GM19397 (cell line): ENCODE measurements around the gene GPR62.

Source experiments
- ATAC-seq: cut with Tn5 transposase; IDR thresholded peaks from one replicate; pipeline ENCODE4 v1.9.1; 2021; ENCODE audit warnings: mild to moderate bottlenecking, moderate library complexity; ENCODE audit not compliant: unreplicated experiment

Gene GPR62

DNA sequence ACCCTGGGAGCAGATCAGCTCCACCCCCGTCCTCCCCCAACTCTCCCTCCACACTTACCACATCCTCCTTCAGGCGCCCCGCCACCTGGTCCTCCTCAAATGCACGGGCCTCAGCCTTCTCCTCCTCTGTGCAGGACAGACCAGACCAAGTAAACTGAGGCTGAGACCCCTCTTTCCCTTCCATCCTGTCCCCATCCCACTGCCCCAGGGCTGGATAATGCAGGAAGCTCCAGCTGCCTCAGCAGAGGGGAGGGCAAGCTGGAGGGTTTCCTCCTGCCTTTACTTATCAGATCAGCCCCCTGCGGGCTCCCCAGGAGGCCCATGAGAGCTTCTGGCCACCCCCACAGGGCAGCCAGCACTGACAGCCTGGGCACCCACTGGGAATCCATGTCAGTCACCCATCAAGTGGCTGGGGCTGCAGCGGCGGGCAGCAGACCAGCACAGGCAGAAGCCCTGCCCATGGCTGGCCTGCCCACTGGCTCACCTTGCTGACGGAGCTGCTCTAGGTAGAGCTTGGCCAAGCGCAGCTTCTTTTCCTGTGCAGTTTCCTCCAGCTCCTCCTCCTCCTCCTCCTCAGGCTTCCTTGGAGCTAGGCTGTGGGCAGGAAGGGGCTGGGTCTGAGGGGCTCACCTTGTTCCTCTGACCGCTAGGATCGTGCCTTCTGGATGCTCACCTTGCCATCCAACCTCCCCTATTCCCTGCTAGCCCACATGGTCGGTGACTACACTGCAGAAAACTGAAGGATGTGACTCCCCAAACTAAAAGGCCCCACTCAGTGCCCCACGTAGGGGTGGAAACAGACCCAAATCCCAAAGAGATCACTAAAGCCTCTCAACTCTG is 17.4 kb upstream of the GPR62 start:
- ATAC-seq = no peak

DNA sequence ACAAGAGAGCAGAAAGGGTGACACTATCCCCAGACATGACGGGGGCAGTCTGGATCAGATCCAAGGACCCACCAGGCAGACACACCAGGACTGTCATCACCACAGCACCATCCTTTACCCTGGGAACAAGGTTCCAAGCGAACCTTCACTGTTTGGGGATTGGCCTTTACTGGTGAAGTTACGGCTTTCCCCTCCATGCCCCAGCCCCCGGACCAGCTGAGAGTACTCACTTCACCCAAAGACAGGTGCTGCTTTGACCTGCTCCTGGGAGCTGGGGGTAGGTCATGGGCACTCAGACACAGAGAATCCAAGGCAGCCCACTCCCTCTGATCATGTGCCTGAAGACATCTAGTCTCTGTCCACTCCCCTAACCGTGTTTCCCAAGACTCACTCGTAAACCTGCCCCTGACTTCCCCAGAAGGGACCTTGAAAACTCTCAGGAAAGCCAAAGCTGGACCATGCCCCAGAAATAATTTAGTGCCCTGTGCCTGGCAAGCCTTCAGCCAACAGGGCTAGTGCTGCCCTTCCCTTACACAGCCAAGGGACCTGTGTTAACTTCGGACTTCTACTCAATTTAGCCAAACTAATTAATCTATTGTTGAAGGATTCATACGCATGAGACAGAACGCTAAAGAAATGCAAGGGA is 16.3 kb upstream of the GPR62 start:
- no peak for ATAC-seq

DNA sequence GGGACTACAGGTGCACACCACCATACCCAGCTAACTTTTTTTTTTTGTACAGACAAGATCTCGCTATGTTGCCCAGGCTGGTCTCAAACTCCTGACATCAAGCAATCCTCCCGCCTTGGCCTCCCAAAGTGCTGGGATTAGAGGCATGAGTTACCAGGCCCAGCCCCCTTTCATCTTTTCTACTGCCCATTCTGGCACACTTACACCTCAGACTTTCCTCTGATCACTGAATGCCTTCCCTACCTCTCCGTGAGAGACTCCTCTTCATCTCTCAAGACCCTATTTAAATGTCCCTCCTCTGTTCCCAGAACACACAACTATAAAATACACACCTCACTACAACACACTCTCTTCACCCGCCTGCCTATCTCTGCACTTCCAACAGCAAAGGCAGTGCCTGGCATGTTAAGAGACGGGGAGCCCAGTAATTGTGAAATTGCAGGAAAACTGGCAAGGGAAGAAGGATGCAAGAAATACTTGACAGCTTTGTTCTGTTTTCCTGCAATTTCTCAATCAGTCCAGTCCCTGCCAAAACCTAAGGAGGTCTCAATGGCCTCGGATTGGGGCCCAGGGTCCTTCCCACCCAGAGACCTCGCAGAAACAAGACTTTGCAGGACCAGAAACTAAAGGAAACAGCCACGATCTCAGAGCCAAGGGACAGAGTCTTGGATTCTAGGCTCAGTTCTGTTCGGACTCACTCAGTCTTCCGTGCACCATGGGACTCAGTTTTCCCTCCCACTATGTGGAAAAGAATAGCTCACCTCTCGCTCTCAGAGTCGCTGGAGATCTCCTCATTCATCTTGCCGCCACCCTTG is 14.3 kb upstream of the GPR62 start:
- no peak for ATAC-seq

DNA sequence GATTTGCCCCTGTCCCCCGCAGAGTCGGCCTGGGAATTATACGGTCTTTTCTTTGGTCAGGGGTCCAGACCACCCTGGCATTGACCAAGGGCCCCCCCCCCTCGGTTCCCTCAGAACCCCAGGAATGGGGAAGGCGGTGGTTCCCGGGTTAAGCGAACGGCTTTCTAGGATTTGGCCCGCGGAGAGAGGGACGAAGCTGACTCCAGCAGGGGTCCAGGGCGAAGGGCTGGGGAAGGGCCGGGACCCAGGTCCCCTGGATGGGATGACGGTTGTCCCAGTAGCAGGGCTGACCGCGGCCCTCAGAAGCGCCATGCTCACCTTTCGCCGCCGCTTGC is 13.8 kb upstream of the GPR62 start:
- ATAC-seq = no peak

DNA sequence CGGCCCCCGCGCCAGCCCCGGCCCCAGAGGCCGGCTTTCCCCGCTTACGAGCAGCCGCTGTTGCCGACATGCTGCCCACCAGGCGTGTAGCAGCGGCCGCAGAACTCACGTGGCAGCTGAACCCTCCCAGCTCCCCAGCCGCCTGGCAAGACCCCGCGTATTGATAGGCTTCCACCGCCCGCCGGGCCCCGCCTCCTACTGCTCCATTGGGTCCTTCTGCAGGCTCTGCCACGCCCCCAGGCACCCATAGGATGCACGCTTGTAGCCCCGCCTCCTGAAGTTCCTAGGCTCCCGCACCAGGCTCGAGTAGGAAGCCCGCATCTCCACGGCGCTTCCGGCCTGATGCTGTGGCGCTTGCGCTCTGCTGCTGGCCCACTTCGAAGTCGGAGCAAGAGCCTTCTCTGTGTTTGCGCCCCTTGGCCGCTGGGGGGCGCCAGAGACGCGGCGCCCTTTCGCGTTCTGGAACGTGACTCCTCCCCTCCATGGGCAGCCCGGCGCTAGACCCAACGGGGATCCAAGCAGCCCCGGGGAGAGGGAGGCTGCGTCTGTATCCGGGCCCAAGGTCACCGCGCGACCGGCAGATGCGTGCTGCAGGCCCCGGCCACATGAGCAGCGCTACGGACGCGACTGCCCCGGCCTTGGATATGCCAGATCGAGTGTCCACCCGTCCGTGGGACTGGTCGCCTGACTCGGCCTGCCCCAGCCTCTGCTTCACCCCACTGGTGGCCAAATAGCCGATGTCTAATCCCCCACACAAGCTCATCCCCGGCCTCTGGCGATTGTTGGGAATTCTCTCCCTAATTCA is 13.2 kb upstream of the GPR62 start, which contains the start of the genes PARP3 and RRP9:
Gene PARP3, plus strand, starts transcription at position 566 of the 805 bp plus-strand sequence. CDS start 993 bp downstream, outside the sequence.
Gene RRP9, minus strand, starts transcription at position 107 of the 805 bp plus-strand sequence. Its CDS starts 37 bp downstream, at position 70.
- ATAC-seq = peak; percentile 85

DNA sequence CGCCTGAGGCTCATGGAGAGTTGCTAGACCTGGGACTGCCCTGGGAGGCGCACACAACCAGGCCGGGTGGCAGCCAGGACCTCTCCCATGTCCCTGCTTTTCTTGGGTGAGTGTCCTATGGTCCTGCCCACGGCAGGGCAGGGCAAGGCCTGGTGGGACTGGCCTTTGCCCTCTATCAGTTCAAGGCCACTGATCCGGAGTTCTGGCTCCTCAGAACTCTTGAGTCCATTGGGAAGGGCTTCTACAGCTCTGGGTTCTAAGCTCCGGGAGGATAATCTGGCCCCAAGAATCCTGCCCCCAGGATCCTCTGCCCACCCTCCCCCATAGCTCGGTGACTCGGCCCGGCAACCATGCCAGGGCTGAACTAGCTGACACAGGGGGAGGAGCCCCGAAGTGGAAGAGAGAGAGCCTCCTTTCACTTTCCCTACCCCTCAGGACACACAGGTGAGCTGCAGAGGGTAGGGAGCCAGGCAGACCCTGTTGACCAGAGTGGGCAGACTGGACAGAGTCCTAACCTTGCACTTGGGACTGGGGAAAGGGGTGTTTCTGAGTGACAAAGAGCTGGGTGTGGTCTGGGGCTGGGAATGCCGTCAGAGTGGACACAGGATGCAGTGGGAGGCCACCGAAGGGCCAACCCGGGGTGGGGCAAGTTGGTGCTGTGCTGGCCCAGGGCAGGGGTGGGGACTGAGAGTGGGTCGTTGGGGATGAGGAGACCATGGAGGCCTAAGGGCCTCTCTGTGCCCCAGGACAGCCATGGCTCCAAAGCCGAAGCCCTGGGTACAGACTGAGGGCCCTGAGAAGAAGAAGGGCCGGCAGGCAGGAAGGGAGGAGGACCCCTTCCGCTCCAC is 12.4 kb upstream of the GPR62 start:
- no peak for ATAC-seq

DNA sequence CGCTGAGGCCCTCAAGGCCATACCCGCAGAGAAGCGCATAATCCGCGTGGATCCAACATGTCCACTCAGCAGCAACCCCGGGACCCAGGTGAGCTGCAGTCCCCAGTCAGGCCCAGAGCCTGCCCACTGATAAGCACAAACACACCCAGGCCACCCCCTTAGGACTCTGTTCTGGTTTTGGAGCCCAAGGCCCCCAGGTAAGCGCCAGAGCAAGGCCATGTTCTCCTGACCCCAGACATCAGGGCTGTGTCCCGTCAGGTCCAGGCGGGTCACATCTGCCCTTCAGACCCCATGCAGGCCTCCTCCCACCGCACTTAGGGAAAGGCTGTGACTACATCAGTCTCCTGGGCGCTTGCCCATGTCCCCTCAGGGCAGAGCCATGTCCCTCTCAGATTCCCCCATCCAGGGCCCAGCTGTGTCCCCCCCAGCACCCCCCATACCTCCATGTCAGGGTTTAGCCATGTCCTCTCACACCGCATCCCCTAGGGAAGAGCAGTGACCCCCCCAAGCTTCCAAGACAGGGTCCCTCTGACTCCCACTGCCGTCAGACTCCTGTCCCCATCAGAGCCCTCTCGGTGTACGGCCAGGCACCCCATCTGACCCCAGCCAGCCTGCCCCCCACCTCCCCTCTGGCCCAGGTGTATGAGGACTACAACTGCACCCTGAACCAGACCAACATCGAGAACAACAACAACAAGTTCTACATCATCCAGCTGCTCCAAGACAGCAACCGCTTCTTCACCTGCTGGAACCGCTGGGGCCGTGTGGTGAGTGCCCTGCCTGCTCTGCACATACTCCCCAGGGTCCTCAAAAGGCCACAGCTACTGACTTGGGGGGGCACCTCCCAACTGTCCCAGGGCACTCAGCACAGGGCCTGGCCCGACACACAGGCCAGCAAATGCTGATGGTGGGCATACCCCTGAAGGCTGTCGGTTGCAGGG is 11.5 kb upstream of the GPR62 start:
- ATAC-seq = no peak

DNA sequence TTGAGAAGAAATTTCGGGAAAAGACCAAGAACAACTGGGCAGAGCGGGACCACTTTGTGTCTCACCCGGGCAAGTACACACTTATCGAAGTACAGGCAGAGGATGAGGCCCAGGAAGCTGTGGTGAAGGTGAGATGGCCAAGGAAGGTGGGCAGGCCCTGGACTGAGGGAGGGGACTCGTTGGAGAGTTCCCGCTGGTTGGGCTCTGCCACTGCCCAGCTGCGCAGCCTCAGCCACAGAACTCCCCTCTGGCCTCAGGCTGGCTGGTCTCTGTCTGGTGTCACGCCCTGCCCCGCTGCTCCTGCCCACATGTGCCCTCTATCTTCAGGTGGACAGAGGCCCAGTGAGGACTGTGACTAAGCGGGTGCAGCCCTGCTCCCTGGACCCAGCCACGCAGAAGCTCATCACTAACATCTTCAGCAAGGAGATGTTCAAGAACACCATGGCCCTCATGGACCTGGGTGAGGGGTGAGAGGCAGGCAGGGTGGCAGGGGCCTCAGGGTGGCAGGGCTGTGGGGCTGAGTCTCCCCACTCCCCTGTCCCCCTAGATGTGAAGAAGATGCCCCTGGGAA is 10.6 kb upstream of the GPR62 start:
- ATAC-seq = no peak

DNA sequence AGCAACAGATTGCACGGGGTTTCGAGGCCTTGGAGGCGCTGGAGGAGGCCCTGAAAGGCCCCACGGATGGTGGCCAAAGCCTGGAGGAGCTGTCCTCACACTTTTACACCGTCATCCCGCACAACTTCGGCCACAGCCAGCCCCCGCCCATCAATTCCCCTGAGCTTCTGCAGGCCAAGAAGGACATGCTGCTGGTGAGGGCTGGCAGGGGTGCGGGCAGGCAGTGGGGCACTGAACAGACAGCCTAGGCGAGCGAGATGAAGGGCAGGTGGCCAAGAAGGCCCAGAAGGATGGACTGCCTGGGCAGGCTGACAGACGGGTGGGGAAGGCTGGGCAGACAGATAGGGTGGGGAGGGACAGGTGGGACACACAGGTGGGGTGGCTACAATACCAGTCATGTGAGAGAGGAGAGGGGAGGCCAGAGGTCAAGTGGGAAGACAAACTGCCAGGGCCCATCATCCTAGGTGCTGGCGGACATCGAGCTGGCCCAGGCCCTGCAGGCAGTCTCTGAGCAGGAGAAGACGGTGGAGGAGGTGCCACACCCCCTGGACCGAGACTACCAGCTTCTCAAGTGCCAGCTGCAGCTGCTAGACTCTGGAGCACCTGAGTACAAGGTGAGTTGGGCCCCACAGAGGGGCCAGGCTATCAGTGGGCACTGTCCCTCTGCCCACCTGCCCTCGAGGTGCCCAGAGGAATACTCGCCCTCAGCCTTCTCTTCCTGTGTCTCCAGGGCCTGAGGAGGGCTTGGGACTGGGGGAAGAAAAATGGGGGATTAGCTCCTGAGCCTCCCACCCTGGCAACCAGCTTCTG is 9.9 kb upstream of the GPR62 start:
- ATAC-seq = no peak

DNA sequence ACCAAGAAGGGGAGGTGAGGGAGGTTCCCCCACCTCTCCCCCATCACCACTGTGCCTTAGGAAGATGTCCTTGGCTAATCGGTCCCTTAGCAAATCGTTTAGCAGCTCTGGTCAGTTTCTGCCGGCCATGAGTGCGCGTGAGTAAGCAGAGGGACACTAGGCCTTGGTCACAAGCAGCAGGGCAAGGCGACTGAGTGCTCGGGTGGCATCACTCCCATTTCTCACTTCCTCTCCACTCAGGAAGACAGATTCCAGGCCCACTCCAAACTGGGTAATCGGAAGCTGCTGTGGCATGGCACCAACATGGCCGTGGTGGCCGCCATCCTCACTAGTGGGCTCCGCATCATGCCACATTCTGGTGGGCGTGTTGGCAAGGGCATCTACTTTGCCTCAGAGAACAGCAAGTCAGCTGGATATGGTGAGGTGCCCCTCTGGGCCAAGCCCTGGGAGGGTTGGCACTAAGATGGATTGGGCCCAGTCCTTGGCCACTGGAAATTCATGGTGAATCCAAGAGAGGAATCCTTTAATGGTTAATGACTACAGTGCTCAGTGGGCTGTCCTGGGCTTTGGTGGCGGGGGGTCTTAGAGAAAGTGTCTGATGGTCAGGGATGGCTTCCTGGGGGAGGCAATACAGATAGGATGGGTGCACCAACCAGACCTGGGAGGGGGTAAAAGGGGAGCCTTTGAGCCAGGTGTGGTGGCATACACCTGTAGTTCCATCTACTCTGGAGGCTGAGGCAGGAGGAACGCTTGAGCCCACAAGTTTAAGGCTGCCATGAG is 9.1 kb upstream of the GPR62 start:
- no peak for ATAC-seq

DNA sequence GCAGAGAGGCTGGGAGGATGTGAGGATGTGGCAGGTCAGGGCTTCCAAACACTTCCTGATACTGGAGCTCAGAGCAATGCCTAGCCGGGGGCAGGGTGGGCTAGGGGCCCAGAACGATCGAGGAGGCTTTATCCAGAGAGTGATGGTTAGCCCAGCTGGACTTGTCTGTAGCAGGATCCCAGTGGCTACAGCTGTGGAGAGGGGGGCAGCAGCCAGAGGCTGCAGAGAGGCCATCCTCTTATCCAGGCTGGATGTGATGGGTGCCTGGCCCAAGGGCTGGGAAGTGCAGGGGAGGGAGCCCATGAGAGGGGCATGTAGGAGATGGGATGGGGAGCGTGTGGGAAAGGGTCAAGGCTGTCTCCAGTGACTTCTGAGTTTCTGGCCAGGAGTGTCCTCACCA is 8.4 kb upstream of the GPR62 start:
- no peak for ATAC-seq

DNA sequence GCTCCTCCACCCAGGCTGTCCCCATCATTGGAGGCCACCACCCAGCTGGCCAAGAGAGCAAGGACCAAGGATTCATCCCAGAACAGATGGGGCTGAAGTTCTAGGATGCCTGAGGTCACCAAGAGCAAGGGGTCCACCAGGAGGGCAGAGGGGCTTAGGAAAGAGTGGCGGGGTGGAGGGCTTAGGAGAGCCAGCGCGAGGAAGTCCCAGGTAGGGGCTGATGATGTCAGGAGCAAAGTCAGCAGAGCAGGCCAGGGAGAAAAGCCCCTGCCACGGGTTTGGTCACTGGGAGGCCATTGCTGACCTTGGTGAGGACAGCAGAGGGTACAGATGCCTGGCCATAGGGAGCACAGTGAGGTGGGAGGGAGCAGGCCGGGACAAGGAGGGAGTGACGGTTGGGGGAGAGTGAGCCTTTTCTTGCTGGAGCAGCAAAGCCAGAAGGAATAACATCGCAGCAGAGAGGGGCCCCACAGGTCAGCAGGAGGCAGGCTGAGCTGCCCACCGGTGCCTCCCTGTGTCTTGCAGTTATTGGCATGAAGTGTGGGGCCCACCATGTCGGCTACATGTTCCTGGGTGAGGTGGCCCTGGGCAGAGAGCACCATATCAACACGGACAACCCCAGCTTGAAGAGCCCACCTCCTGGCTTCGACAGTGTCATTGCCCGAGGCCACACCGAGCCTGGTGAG is 7.8 kb upstream of the GPR62 start:
- no peak for ATAC-seq

DNA sequence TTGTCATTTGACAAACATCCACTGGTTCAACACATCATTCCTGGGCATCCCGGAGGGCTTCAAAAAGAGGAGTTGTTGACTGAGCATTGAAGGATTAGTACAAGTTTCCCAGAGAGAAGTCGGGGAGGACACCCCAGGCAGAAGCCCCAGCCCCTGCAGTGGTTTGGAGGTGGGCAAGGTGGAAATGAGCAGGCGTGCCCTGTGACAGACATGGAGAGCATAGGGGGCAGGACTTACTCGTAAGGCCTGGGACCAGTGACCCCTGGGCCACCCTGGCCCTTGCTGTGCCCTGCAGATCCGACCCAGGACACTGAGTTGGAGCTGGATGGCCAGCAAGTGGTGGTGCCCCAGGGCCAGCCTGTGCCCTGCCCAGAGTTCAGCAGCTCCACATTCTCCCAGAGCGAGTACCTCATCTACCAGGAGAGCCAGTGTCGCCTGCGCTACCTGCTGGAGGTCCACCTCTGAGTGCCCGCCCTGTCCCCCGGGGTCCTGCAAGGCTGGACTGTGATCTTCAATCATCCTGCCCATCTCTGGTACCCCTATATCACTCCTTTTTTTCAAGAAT is 7.1 kb upstream of the GPR62 start:
- ATAC-seq = no peak

DNA sequence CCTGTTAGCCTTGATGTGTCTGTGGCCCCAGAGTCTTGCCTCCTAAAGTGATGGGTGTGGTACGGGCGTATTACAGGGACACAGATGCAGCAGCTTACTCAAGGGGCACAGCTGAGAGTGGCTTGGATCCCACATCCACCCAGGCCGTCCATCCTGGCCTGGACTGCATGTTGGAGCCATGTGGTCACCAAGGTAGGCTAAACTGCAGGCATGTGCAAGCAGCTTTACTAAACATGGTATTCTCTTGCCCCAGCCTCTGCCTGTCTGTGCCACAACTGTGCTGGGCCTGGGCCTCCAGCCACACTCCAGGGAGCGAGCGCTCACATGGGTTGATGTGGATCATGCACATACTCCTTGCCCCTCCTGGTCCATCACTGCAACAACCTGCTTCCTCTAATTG is 6.1 kb upstream of the GPR62 start:
- no peak for ATAC-seq

DNA sequence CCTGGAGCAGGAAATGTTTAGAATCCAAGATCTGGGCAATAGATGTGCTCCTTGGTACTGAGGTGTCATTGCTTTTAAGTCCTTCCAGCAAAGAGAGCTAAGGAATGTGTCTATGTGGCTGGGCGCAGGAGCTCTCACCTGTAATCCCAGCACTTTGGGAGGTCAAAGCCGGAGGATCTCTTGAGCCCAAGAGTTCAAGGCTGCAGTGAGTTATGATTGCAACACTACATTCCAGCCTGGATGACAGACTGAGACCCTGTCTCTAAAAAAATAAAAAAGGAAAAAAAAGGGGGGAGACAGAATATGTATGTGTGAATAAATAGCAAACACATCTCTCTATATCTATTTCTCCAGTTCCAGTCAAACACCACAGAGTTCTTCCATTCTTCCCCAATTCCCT is 4.3 kb upstream of the GPR62 start:
- no peak for ATAC-seq

DNA sequence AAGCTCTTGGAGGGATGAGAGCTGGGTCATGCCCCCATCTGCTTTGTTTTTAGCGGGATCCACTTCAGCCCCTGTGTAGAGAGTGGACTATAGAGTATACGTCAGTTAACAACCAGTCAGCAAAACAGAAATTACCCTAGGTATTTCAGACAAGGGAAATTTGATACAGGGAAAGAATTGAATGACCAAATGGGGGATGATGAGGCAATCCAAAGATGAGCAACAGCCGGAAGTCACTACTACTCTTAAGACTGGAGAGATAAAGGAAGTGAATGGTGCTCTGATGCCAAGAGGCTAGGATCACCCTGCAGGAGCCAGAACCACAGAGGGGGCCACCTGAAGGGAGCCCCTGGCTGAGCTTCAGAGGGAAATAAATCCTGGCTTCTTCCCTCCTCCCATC is 1.7 kb upstream of the GPR62 start:
- ATAC-seq = no peak
